ENCODE data around the gene RNF114.
"Not testable (repeated sequence)": the region's sequence is repeated elsewhere in the genome, so short reads cannot be mapped to it uniquely, and the experiment has no call there.

Gene RNF114

DNA sequence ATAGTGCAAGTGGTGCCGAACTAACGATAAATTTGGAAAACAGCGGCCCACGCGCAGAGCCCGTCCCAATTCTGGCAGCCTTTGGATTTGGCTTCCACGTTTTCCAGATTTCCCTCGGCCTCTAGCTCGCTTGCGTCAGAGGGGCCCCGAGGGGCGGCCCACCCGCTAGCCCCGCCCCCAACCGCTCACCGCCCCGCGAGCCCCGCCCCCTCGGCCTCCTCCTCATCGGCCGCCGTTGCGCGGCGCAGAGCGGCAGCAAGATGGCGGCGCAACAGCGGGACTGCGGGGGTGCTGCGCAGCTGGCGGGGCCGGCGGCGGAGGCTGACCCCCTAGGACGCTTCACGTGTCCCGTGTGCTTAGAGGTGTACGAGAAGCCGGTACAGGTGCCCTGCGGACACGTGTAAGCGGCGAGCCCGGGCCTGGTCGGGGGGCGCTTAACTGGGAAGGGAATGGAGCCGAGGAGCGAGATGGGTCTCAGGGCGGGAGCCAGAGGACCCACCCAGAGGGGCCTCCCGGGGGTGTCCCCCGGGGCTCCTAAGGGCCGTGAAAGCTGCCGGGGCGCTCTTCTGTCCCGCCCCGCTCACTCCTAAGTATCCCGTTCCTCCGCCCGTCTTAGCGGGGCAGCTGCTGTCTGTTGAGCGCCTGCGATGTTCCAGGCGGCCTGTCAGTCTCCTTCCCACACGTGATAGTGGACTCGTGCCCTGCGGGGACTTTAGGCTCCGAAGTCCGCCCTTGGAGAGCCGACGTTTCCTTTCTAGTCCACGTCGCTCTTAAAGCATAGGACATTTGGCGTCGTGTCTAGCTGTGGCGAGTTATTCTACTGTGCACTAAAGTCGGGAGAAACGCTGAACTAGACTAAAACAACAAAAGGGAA, at the start of gene RNF114:
Gene RNF114 (plus strand): TSS at position 245 of the 874 bp plus-strand sequence. CDS start 16 bp downstream, at position 261.
- DNase-seq: peak; percentile 87

DNA sequence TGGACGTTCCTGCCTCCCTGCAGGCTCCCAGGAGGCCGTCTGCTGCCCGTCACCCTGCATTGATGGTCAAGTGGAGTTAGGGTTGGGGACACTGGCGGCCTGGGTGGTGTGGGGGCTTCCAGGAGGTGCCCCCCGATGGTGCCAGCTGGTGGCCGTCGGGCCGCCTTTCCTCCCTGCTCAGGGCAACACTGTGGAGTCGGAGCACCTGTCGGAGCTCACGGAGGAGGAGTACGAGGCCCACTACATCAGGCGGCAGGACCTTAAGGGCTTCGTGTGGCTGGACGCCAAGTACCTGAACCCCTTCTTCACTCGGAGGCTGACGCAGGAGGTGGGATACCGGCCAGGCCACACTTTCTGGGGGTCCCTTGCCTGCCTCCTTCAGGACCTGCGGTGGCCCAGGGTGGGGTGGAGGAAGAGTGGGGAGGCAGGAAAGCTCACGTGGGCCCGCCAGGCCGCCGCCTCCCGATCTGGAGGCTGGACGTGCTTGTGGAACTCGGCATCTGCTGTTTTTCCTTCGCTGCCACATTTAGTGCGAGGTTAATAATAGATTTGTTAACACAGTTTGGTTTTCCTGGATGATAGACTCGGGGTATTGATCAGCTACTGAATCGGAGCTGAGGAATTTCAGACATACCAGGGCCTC, 49.5 kb upstream of the RNF114 start:
- no peak for DNase-seq

DNA sequence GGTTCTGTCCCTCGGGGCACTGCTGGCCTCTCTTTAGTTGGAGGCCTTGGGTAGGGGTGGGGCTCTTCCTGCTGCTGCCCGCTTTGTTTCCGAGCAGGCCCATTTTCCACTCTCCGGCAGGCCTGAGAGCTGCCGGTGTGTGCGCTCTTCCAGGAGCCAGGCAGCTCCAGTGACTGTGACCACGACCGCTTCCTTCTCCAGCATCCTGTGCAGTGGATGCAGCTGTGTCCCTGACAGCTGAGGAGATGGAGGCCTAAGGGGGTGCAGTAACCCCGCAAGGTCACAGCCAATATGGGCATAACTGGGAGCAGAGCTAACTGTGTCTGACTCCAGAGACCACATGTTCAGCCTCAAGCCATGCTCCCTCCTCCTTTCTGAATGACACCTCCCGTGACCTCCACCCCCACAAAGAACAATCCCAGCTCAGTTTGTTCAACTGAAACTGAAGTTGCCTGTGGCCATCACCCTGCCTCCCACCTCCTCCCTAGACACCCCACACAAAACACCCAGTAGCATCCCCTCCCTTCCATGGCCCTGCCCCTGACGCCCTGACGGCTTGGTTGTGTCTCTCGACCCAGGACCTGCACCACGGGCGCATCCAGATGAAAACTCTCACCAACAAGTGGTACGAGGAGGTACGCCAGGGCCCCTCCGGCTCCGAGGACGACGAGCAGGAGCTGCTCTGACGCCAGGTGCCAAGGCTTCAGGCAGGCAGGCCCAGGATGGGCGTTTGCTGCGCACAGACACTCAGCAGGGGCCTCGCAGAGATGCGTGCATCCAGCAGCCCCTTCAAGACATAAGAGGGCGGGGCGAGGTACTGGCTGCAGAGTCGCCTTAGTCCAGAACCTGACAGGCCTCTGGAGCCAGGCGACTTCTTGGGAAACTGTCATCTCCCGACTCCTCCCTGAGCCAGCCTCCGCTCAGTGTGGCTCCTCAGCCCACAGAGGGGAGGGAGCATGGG, 48.7 kb upstream of the RNF114 start:
- DNase-seq: no peak

GRCh38 chr20:49888212-49889000, 47.8 kb upstream of the RNF114 start:
- peak; percentile 41 for DNase-seq

DNA sequence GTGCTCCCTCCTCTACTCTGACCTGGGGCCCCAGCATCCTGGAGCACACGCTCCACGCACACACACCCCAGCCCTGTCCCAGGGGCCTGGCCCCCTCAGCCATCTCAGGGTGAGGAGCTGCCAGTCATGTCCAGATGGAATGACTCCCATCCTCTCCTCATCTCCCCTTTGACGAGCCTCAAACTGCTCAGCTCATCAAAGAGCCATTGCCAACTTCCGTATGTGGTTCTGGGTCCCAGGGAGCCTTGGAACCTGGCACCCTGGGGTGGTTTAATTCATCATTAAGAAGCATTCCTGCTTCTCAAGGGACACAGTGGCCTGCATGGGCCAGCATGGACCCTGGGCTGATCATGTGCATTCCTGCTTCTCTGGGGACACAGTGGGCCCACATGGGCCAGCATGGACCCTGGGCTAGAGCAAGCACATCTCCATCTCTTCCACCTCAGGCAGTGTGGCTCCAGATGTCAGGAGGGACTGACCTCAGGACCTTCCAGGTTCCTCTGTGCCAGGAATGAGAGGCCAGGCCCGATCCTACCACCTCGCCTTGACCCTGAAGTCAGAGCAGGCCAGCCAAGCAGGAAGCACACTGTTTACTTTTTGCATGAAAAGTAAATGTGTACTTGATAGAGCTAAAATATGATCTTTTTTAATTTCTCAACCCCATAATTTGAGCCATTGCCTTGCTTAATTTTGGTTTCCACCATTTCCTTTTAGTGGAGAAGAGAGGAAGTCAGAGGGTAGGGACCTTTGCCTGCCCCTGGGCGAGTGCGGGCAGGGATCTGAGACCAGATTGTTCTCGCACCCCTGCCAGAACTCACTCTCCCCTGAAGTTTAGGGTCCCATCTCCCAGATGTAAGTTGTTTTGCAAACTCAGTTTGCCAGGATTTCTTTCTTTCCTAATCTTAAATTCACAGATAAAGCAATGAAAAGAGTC, 46.9 kb upstream of the RNF114 start:
- no peak for DNase-seq

DNA sequence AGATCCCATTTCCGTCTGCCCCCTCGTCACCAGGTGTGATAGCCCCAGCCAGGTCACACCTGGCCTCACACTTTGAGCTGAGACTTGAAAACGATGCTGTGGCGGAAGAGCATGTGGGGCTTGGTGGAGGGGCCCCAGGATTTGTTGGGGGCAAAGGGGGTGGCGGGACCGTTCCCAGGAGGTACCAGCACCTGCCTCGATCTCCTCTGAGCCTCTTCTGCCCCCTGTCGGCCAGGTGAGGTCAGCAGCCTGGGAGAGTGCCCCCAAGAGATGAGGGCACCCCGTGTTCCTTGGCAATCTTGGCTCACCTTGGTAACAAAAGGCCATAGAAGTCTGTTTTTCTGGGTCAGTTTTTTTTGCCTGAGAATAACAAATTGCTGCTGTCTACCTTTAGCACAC, 46.3 kb upstream of the RNF114 start:
- no peak for DNase-seq

GRCh38 chr20:49890471-49891361, 45.5 kb upstream of the RNF114 start:
- DNase-seq: no peak

DNA sequence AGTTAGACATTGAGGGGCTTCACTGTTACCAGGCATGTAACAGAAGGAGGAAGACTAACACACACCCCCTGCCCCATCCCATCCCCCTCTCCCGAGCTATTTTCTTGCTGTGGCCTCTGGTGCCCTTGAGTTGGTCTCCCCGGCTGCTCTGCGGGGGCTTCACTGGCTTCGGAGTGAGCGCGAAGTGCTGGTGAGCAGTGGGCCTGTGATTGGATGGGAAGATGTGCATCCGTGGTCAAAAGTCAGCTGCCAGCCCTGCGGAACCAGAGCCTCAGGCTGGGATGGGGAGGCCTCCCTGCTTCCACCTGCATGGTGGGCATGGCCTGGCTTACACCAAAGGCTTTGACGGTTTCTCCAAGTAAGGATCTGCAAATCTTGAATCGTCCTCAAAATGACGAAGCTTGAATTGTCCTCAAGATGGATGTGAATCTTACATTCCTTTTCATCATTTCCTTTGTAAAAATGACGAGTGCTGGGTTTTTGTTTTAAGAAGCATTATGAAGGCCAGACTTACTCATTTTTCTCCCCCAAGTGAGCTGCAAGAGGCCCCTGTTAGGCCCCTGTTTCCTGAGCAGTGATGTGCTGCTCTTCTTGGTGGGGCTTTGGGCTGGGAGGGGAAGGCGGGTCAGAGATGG, 44.6 kb upstream of the RNF114 start:
- no peak for DNase-seq

DNA sequence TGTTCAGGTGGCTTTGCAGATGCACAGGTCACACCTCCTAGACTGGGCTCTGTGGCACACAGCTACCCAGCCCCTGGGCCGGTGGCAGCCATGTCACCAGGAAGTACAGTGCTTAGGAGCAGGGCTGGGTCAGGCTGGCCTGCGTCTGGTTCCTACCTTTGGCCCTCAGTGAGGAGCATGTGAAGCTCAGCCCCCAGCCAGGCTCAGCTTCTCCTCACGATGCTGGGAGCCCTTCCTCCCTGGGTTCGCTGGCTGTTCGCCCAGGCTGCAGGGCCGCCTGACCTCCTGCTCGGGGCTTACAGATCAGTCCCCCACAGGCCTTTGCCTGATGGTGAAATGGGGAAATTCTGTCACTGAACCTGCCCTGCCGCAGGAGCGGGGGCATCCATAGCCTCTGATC, 43.9 kb upstream of the RNF114 start:
- DNase-seq: no peak

DNA sequence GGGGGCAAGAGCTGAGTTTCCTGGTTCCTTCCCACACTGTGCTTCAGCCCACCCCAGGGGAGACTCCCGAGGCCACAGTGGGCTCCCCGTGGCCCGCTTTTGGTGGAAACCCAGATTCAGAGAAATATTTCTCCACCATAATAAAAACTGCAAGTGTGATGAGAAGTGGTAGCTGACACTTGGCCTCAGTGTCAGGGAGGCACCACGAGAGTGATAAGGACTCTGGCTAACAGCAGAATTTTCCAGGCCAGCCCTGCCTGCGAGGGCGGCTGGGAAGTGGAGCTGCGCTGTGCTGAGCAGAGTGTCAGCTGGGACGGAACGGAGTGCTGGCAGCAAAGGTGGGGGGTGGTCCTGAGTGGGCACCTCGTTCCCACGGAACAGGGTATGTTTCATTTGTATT, 43.4 kb upstream of the RNF114 start:
- no peak for DNase-seq

DNA sequence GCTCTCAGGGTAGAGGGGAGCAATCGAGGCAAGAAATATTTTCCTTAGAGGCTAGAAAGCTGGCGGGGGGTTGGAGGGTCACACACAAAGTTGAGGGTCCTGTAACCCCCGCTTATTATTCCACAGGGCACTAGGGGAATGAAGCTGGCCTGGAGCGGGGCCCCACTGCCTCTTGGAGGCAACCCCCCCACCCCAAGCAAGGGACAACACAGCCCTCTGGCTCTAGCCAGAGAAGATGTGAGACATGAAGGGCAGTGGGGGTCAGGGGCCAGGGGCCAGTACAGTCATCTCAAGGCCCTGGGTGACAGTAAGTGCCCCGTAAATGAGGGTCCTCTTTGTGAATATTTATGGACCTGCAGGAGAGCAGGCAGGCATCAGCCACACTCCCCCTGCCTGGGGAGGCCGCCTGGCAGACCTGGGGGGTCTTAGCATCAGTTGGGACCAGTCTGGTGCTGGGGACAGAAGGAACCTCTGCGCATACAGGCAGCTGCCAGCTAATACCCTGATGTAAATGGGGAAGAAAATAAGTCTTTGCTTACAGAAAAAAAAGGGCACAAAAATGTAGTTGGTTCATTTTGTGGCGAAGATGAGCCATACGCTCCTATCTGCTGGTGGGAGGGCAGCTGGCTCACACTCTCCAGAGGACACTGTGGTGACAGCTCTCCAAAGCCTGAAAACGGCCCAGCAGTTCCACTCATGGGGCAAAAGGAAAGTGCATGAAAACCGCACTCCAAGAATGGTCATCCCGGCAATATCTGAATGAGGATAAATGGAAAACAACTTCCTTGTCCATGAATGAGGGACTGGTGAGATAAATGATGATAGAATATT, 42.7 kb upstream of the RNF114 start:
- no peak for DNase-seq

DNA sequence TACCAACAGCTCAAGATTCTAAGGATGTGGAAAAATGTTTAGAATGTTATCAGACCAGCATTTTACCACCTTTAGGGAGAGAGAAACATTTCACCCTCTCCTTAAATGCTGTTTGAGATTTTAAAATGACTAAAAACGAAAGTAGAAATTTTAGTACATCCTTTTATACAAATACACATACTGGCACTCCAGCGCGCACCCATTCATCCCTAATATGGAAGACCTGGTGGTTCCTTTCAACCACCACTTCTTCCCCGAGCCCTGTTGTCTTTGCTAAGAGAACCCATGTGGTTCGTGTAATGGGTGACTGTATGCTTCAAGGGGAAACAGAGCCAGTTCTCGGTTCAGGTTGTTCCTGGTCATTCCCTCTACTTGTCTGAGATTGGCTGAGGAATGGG, 42.1 kb upstream of the RNF114 start:
- no peak for DNase-seq

- DNase-seq: not testable (repeated sequence)
These were observed 40.6 kb upstream of the RNF114 start for GRCh38 chr20:49895474-49896093.

DNA sequence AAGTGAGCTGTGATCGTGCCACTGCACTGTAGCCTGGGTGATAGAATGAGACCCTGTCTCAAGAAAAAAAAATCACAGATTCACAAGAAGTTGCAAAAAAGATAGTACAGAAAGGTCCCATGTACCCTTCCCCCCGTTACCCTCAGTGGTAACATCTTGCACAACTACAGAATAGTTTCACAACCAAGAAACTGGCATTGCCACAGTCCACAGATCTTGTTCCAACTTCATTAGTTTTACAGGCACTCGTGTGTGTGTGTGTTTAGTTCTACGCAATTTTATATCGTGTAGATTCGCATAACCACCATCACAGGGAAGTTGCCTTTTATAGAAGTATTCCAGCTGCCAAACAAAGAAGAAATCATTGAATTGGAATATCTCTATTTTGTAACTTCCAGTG, 40.0 kb upstream of the RNF114 start:
- DNase-seq: no peak

DNA sequence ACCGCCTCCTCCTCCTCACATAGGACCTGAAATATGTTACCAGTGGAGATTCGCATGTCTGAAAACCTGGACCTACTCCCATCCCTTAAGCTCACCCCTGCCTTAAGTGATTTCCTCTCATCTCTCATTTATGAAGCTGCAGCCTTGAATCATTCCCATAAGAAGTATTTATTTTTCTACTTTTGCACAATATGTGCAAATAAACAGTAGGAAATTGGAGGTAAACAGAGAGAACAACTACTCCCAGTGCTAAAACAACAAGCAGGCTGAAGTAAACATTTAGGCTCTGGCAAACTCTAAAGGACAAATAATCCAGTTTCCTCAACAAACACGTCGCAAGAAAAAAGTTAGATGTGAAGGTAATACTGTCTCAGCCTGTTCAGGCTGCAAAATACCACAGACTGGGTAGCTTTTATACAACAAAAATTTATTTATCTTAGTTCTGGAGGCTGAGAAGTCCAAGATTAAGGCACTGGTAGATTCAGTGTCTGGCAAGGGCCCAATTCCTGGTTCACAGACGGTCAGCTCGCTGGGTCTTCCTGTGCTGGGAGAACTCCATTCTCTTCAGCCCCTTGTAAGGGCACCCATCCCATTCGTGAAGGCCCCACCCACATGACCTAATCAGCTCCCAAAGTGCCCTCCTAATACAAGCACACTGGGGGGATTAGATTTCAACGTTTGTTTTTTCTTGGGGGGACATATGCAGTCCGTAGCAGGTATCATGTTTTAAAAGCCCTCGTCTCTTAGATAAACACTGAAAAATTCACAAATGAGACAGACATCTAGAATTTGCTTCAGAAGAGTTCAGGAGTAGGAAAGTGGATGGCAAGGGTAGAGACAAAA, 36.4 kb upstream of the RNF114 start:
- no peak for DNase-seq

DNA sequence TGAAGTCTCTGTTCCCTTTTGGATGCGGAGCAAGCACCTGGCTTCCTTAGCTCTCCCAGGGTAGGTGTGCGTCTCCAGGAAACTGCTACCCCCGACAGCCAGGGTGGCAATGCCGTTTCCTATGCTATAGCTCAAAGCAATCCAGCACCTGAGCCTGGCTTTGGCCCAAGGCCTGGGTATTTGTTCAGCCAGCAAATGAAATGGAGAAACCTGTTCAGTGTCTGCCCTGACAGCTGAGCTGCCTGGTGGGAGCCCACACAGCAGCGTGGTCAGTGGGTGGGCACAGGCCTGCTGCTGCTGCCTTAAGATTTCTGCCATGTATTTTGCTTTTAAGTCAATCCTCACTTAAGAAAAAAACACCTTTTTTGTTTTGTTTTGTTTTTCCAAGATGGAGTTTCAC, 34.6 kb upstream of the RNF114 start:
- DNase-seq: no peak
